SK-N-SH (cell line): Measurements from ENCODE around the gene OCSTAMP. TPM values are rescaled to one million over a fixed set of nuclear protein-coding genes. Genes with fewer than 3 reads are reported as not detected.

Experiments
- CTCF ChIA-PET: fragments of 300-600, 350-600 bp; formaldehyde crosslinking; extraction: SDS; loops from one replicate; lab custom pipeline; 2021; lab: Yijun Ruan, JAX
- POLR2A ChIA-PET: fragments of 350-600 bp; sonication (Branson Sonifier 250); formaldehyde crosslinking; extraction: SDS; loops from one replicate; lab custom pipeline; 2020; ENCODE audit warnings: antibody characterized with exemption, inconsistent platforms; lab: Yijun Ruan, JAX
- DNase-seq: peaks from one replicate; pipeline ENCODE4 v3.0.0; 2012
- H2AFZ ChIP-seq: fragments of 200-600 bp; sonication (generic); 2 replicates; pipeline ENCODE4 v1.8.1; 2016; ENCODE audit warnings: antibody characterized with exemption, mild to moderate bottlenecking, low read depth
- H3F3A ChIP-seq: fragments of 200-600 bp; sonication (generic); replicated peaks from 2 replicates; pipeline ENCODE3; 2016; ENCODE audit warnings: antibody characterized with exemption, mild to moderate bottlenecking; ENCODE audit not compliant: insufficient read depth
- H3K27ac ChIP-seq, 2 experiments: fragments of 200-500 bp in 1 of 2; fragments of 200-600 bp in 1 of 2; sonication (Bioruptor generic) in 1 of 2; sonication (generic), shearing (Covaris generic) in 1 of 2; 2 replicates each; pipeline versions ENCODE4 v1.5.1 to v1.6.1; 2014 to 2016; ENCODE audit warnings: low read depth in 2 of 2, inconsistent platforms in 1 of 2, low read length in 1 of 2, mild to moderate bottlenecking in 1 of 2, mixed read lengths in 1 of 2
- H3K27me3 ChIP-seq: fragments of 200-600 bp; sonication (generic), shearing (Covaris generic); 2 replicates; pipeline ENCODE4 v1.6.1; 2016; ENCODE audit warnings: mixed run types; ENCODE audit not compliant: insufficient read depth
- H3K36me3 ChIP-seq, 2 experiments: fragments of 200-500 bp in 1 of 2; fragments of 200-600 bp in 1 of 2; sonication (Bioruptor generic) in 1 of 2; sonication (generic) in 1 of 2; replicated peaks in 1 of 2; 2 replicates each; pipeline versions ENCODE3 to v1.5.1; 2014 to 2016; ENCODE audit warnings: low read length in 1 of 2, mild to moderate bottlenecking in 1 of 2; ENCODE audit not compliant: insufficient read depth in 2 of 2, control insufficient read depth in 1 of 2
- H3K4me1 ChIP-seq, 2 experiments: fragments of 200-500 bp in 1 of 2; fragments of 200-600 bp in 1 of 2; sonication (Bioruptor generic) in 1 of 2; sonication (generic), shearing (Covaris generic) in 1 of 2; 2 replicates each; pipeline versions ENCODE4 v1.5.1 to v1.6.1; 2014 to 2016; ENCODE audit warnings: low read depth in 1 of 2, low read length in 1 of 2, mixed run types in 1 of 2; ENCODE audit not compliant: insufficient read depth in 2 of 2, control insufficient read depth in 1 of 2
- H3K4me2 ChIP-seq: fragments of 200-600 bp; sonication (generic), shearing (Covaris generic); 2 replicates; pipeline ENCODE4 v1.6.1; 2017; ENCODE audit warnings: mixed run types
- H3K4me3 ChIP-seq, 2 experiments: fragments of 200-500 bp in 1 of 2; fragments of 200-600 bp in 1 of 2; sonication (Bioruptor generic) in 1 of 2; sonication (generic), shearing (Covaris generic) in 1 of 2; 2 replicates each; pipeline versions ENCODE4 v1.5.1 to v1.8.1; 2014 to 2016; ENCODE audit warnings: low read depth in 2 of 2, inconsistent platforms in 1 of 2, low read length in 1 of 2, mild to moderate bottlenecking in 1 of 2, mixed read lengths in 1 of 2, moderate library complexity in 1 of 2
- H3K79me2 ChIP-seq: fragments of 200-600 bp; sonication (generic); 2 replicates; pipeline ENCODE4 v1.8.1; 2017; ENCODE audit warnings: mild to moderate bottlenecking; ENCODE audit not compliant: insufficient read depth
- H3K9ac ChIP-seq: fragments of 200-600 bp; sonication (generic); 2 replicates; pipeline ENCODE4 v1.6.1; 2017; ENCODE audit warnings: mixed run types
- H3K9me2 ChIP-seq: fragments of 200-600 bp; sonication (generic); 2 replicates; pipeline ENCODE4 v1.6.1; 2017; ENCODE audit warnings: mixed run types
- H3K9me3 ChIP-seq: fragments of 200-600 bp; sonication (generic); 2 replicates; pipeline ENCODE4 v1.6.1; 2017; ENCODE audit warnings: mixed run types, mild to moderate bottlenecking, moderate library complexity
- H4K20me1 ChIP-seq: fragments of 200-600 bp; sonication (generic); 2 replicates; pipeline ENCODE4 v1.6.1; 2017; ENCODE audit warnings: mild to moderate bottlenecking, mixed run types; ENCODE audit not compliant: insufficient read depth
- EP300 ChIP-seq, 2 experiments: IDR thresholded peaks; 2 replicates each; pipeline versions ENCODE4 v1.4.0 to v1.6.1; 2012; ENCODE audit warnings: borderline replicate concordance in 1 of 2, low read depth in 1 of 2, low read length in 1 of 2
- EZH2phosphoT487 ChIP-seq: fragments of 200-600 bp; sonication (generic); IDR thresholded peaks from 2 replicates; pipeline ENCODE4 v1.6.1; 2017; ENCODE audit warnings: low read depth, mixed run types, mild to moderate bottlenecking, antibody characterized with exemption, moderate library complexity, borderline replicate concordance
- FOSL2 ChIP-seq: IDR thresholded peaks from 2 replicates; pipeline ENCODE4 v1.4.0; 2012; ENCODE audit warnings: low read depth, mild to moderate bottlenecking, moderate library complexity, borderline replicate concordance
- GABPA ChIP-seq: IDR thresholded peaks from 2 replicates; pipeline ENCODE4 v1.4.0; 2012; ENCODE audit warnings: low read depth, mild to moderate bottlenecking
- MAX ChIP-seq: IDR thresholded peaks from 2 replicates; pipeline ENCODE4 v1.4.0; 2012; ENCODE audit warnings: low read depth
- MXI1 ChIP-seq: IDR thresholded peaks from 2 replicates; pipeline ENCODE4 v1.6.1; 2012; ENCODE audit warnings: mild to moderate bottlenecking, low read depth, low read length, improper control_type of control experiment
- NFIC ChIP-seq: IDR thresholded peaks from 2 replicates; pipeline ENCODE4 v1.4.0; 2012; ENCODE audit warnings: borderline replicate concordance
- POLR2AphosphoS5 ChIP-seq: IDR thresholded peaks from 2 replicates; pipeline ENCODE4 v1.6.1; 2012; ENCODE audit warnings: low read depth, low read length
- RCOR1 ChIP-seq: fragments of 150-350 bp; IDR thresholded peaks from 2 replicates; pipeline ENCODE4 v1.6.1; 2017; ENCODE audit warnings: antibody characterized with exemption, low read length
- TCF12 ChIP-seq: IDR thresholded peaks from 2 replicates; pipeline ENCODE4 v1.4.0; 2012
- TEAD4 ChIP-seq: IDR thresholded peaks from 2 replicates; pipeline ENCODE4 v1.4.0; 2012; ENCODE audit warnings: mild to moderate bottlenecking, borderline replicate concordance; ENCODE audit not compliant: insufficient read depth
- YY1 ChIP-seq: IDR thresholded peaks from 2 replicates; pipeline ENCODE4 v1.4.0; 2012; ENCODE audit warnings: low read depth, mild to moderate bottlenecking
- WGBS: methylation state at CpG from one replicate; pipeline ENCODE4 v1.1.6; 2017; ENCODE audit warnings: low lambda C conversion rate; 5-methylcytosine and 5-hydroxymethylcytosine counted together
- polyA plus RNA-seq, 3 experiments: library from polyadenylated mRNA; depleted of rRNA; stranded (reverse); fragments of >200 nt; gene quantifications; 2 replicates each; pipeline ENCODE4 v1.2.3, GENCODE V29; 2012
- TF ChIP-seq, protein P1 (sequence below): IDR thresholded peaks from 2 replicates; pipeline ENCODE4 v1.4.0; 2012; ENCODE audit warnings: low read depth, borderline replicate concordance
- TF ChIP-seq, protein P2 (sequence below): IDR thresholded peaks from 2 replicates; pipeline ENCODE4 v1.4.0; 2012; ENCODE audit warnings: low read depth, borderline replicate concordance

The OCSTAMP gene
- polyA plus RNA-seq, 1 of the 3 experiments (the other 2 are of a cell fraction), result not detected

GRCh38 chr20:46575394-46575793, 24.9 kb upstream of the OCSTAMP start:
- no peak overlapping the region for H3K9ac ChIP-seq
- no peak for DNase-seq
- no peak overlapping the region for H2AFZ ChIP-seq
- H3F3A ChIP-seq, result no peaks in the 10 kb centered on the region
- H3K27ac ChIP-seq, result no peak overlapping the region
- H3K27me3 ChIP-seq, result no peaks in the 10 kb centered on the region
- CTCF ChIA-PET, result interaction anchor here (1.4 to 4.3 kb wide), 3 partner anchors 13 to 106 kb away, joined by 3 to 15 read pairs (median 11); no protein-coding TSS in a partner anchor
- POLR2A ChIA-PET, result no interaction called here
- no peak overlapping the region for H3K4me2 ChIP-seq
- no peak overlapping the region for H3K4me3 ChIP-seq
- H3K36me3 ChIP-seq, result no peaks in the 10 kb centered on the region
- H4K20me1 ChIP-seq, result no peaks in the 10 kb centered on the region
- no peaks in the 10 kb centered on the region for H3K9me2 ChIP-seq
- TF ChIP-seq TCF12 (no peak), GABPA (no peak), EP300 (IDR thresholded peaks at IDR 0.05; ENCODE audit: borderline replicate concordance in 1 of 2, low read depth in 1 of 2, low read length in 1 of 2) (no peak), RCOR1 (no peak), MAX (no peak), NFIC (no peak), POLR2AphosphoS5 (no peak)
- TF ChIP-seq, protein P1, sequence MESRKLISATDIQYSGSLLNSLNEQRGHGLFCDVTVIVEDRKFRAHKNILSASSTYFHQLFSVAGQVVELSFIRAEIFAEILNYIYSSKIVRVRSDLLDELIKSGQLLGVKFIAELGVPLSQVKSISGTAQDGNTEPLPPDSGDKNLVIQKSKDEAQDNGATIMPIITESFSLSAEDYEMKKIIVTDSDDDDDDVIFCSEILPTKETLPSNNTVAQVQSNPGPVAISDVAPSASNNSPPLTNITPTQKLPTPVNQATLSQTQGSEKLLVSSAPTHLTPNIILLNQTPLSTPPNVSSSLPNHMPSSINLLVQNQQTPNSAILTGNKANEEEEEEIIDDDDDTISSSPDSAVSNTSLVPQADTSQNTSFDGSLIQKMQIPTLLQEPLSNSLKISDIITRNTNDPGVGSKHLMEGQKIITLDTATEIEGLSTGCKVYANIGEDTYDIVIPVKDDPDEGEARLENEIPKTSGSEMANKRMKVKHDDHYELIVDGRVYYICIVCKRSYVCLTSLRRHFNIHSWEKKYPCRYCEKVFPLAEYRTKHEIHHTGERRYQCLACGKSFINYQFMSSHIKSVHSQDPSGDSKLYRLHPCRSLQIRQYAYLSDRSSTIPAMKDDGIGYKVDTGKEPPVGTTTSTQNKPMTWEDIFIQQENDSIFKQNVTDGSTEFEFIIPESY, result no peak
- TF ChIP-seq, all 33 proteins: peak for 0
- Histone ChIP-seq H3K79me2 (no peaks in the 10 kb centered on the region), H3K9me3 (no peaks in the 10 kb centered on the region), H3K4me1 (peaks cover 0 to 15% of the 10 kb centered on the region in 2 experiments; a peak in 1 of 4 replicates)
- WGBS, result 30% methylated on average over 4 of the region's 5 CpGs

GRCh38 chr20:46573788-46574584, 23.5 kb upstream of the OCSTAMP start:
- Histone ChIP-seq H3K4me2 (no peak overlapping the region), H3K9me3 (no peaks in the 10 kb centered on the region), H3K27me3 (no peaks in the 10 kb centered on the region), H3K9me2 (no peaks in the 10 kb centered on the region), H3K27ac (no peak overlapping the region), H3F3A (no peaks in the 10 kb centered on the region), H3K9ac (no peak overlapping the region), H2AFZ (no peak overlapping the region), H3K4me1 (peaks cover 0 to 20% of the 10 kb centered on the region in 2 experiments; a peak in 1 of 4 replicates), H3K79me2 (no peaks in the 10 kb centered on the region), H3K4me3 (no peak overlapping the region), H4K20me1 (no peaks in the 10 kb centered on the region), H3K36me3 (no peaks in the 10 kb centered on the region)
- ChIA-PET POLR2A (no interaction called here), CTCF (interaction anchor here (0.7 to 4.3 kb wide), 7 partner anchors 10 to 810 kb away, joined by 3 to 21 read pairs (median 3); no protein-coding TSS in a partner anchor)
- WGBS, result 64% methylated on average over 19 of the region's 19 CpGs
- no peak for DNase-seq
- no peak for TF ChIP-seq GABPA
- TF ChIP-seq TCF12, result no peak
- TF ChIP-seq FOSL2, result no peak
- TF ChIP-seq MAX, result no peak
- TF ChIP-seq, protein P1, result no peak
- no peak for TF ChIP-seq YY1
- TF ChIP-seq EZH2phosphoT487, result no peak
- TF ChIP-seq MXI1, result no peak
- TF ChIP-seq TEAD4, result no peak
- no peak for TF ChIP-seq RCOR1
- TF ChIP-seq, protein P2, sequence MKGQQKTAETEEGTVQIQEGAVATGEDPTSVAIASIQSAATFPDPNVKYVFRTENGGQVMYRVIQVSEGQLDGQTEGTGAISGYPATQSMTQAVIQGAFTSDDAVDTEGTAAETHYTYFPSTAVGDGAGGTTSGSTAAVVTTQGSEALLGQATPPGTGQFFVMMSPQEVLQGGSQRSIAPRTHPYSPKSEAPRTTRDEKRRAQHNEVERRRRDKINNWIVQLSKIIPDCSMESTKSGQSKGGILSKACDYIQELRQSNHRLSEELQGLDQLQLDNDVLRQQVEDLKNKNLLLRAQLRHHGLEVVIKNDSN, result no peak
